Measurements from ENCODE around the gene SMC2. TPM values are rescaled to one million over a fixed set of nuclear protein-coding genes. Genes with fewer than 3 reads are reported as not detected.

SMC2 gene
- total RNA-seq, 2 donors from 2014 or later = 2.6 to 21.4 TPM

DNA sequence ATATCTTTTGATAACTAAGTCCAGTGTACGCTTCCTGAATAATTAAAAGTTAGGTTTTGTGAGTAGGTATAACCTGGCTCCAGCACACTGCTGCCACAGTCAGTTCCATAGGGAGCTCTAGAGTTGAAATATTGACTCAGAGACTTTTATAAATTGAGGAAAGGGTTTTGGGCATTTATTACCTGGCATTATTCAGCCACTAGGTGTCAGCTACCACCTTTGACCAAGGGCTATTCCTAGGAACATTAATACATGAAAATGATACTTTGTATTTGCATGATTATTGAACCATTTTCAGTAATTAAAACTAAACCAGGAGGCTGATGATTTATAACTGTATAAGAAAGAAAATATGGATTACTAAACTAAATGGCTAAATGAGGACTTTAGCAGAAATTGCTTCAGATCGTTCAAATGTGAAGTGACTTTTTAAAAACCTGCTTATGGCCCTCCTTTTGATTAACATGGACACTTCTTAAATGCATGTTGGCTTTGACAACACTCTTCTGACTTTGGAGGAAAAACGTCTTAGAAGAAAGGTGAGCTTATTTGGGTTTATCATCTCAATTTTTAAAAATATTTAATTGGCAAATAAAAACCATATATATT, 83.0 kb downstream of the SMC2 start:
- Histone ChIP-seq H3K4me1 (no peaks in the 10 kb centered on the region), H3K36me3 (replicated peaks in 1 of 2; ENCODE audit: insufficient read depth in 1 of 2, low read depth in 2 of 2) (no peaks in the 10 kb centered on the region), H3K9me3 (no peaks in the 10 kb centered on the region), H3K4me3 (no peak overlapping the region), H3K27me3 (no peaks in the 10 kb centered on the region), H3K27ac (no peak overlapping the region)
- DNase-seq (peak in 2 of 4 donors; percentile 21 to 32), ATAC-seq (peak; percentile 72)
- TF ChIP-seq POLR2A (IDR thresholded peaks at IDR 0.05) = no peak
- TF ChIP-seq, protein P1, sequence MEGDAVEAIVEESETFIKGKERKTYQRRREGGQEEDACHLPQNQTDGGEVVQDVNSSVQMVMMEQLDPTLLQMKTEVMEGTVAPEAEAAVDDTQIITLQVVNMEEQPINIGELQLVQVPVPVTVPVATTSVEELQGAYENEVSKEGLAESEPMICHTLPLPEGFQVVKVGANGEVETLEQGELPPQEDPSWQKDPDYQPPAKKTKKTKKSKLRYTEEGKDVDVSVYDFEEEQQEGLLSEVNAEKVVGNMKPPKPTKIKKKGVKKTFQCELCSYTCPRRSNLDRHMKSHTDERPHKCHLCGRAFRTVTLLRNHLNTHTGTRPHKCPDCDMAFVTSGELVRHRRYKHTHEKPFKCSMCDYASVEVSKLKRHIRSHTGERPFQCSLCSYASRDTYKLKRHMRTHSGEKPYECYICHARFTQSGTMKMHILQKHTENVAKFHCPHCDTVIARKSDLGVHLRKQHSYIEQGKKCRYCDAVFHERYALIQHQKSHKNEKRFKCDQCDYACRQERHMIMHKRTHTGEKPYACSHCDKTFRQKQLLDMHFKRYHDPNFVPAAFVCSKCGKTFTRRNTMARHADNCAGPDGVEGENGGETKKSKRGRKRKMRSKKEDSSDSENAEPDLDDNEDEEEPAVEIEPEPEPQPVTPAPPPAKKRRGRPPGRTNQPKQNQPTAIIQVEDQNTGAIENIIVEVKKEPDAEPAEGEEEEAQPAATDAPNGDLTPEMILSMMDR (IDR thresholded peaks at IDR 0.05) = peak; percentile 53 to 86 (median 78)
- intact Hi-C loops (cut with DNase I) = loop anchor here (5.0 kb wide), 1 partner anchor 210 kb away; no protein-coding TSS in a partner anchor
- 36 to 38% methylated on average over 3 of the region's 3 CpGs for WGBS, 2 donors

DNA sequence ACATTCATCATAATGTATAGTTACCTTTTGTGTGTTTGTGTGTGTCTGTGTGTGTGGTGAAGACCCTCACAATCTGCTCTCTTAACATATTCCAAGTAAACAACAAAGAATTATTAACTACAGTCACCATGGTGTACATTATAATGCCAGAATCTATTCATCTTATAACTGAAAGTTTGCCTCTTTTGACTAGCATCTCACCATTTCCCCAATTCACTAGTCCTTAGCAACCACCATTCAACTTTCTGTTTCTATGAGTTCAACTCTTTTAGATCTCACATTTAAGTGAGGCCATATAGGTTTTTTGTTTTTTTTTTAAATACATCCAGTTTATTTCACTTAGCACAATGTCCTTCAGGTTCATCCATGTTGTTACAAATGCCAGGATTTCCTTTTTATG, 83.6 kb downstream of the SMC2 start:
- intact Hi-C loops (cut with DNase I) = loop anchor here (5.0 kb wide), 1 partner anchor 210 kb away; no protein-coding TSS in a partner anchor

More for the DNA sequence above, 83.6 kb downstream of the SMC2 start:
- Histone ChIP-seq H3K9me3 (no peaks in the 10 kb centered on the region), H3K27me3 (no peaks in the 10 kb centered on the region), H3K4me3 (no peak overlapping the region), H3K4me1 (no peaks in the 10 kb centered on the region), H3K27ac (no peak overlapping the region), H3K36me3 (replicated peaks in 1 of 2; ENCODE audit: insufficient read depth in 1 of 2, low read depth in 2 of 2) (no peaks in the 10 kb centered on the region)
- ATAC-seq = no peak
- no peak for DNase-seq
- TF ChIP-seq POLR2A (IDR thresholded peaks at IDR 0.05) = no peak
- TF ChIP-seq, protein P1 (IDR thresholded peaks at IDR 0.05) = no peak

All from body of pancreas (tissue), 4 donors.